Trophoblast cell (in vitro differentiated cells and primary cell): ENCODE measurements around the gene PARD3B. TPM values are rescaled to one million over a fixed set of nuclear protein-coding genes. Genes with fewer than 3 reads are reported as not detected.

ENCODE experiments used
- DNase-seq, 2 donors: peaks; one replicate each; pipeline ENCODE4 v3.0.0-alpha.2; 2016
- H2AFZ ChIP-seq: 2 replicates; pipeline ENCODE4 v1.6.1; 2013; ENCODE audit warnings: low read length, moderate library complexity, mild to moderate bottlenecking; ENCODE audit not compliant: insufficient read depth, poor library complexity
- H2AK5ac ChIP-seq: 2 replicates; pipeline ENCODE4 v1.6.1; 2013; ENCODE audit warnings: mild to moderate bottlenecking, low read length
- H2BK120ac ChIP-seq: 2 replicates; pipeline ENCODE4 v1.6.1; 2013; ENCODE audit warnings: low read length, mild to moderate bottlenecking, moderate library complexity; ENCODE audit not compliant: insufficient read depth, poor library complexity
- H2BK12ac ChIP-seq: 2 replicates; pipeline ENCODE4 v1.6.1; 2013; ENCODE audit warnings: mild to moderate bottlenecking, low read length, moderate library complexity
- H2BK5ac ChIP-seq: 2 replicates; pipeline ENCODE4 v1.6.1; 2013; ENCODE audit warnings: low read length, low read depth, moderate library complexity, mild to moderate bottlenecking; ENCODE audit not compliant: poor library complexity
- H3K14ac ChIP-seq: 2 replicates; pipeline ENCODE4 v1.6.1; 2013; ENCODE audit warnings: mild to moderate bottlenecking, low read length
- H3K18ac ChIP-seq: 2 replicates; pipeline ENCODE4 v1.6.1; 2013; ENCODE audit warnings: mild to moderate bottlenecking, low read length
- H3K23ac ChIP-seq: 2 replicates; pipeline ENCODE4 v1.6.1; 2013; ENCODE audit warnings: low read length
- H3K27ac ChIP-seq: 2 replicates; pipeline ENCODE4 v1.5.1; 2013; ENCODE audit warnings: low read depth, mild to moderate bottlenecking, inconsistent platforms, low read length, moderate library complexity
- H3K27me3 ChIP-seq: 2 replicates; pipeline ENCODE4 v1.6.1; 2013; ENCODE audit warnings: inconsistent platforms, mild to moderate bottlenecking, low read length, moderate library complexity; ENCODE audit not compliant: insufficient read depth
- H3K36me3 ChIP-seq, 2 experiments: 1 replicate in 1 of 2; 2 replicates in 1 of 2; pipeline ENCODE4 v1.6.1; 2013; ENCODE audit warnings: low read length in 2 of 2, mild to moderate bottlenecking in 2 of 2, moderate library complexity in 1 of 2; ENCODE audit not compliant: insufficient read depth in 2 of 2, control insufficient read depth in 1 of 2
- H3K4ac ChIP-seq: 2 replicates; pipeline ENCODE4 v1.6.1; 2013; ENCODE audit warnings: low read depth, mild to moderate bottlenecking, low read length, moderate library complexity
- H3K4me1 ChIP-seq, 2 experiments: 1 replicate in 1 of 2; 2 replicates in 1 of 2; pipeline ENCODE4 v1.6.1; 2013; ENCODE audit warnings: low read length in 2 of 2, mild to moderate bottlenecking in 2 of 2, moderate library complexity in 1 of 2; ENCODE audit not compliant: insufficient read depth in 2 of 2, control insufficient read depth in 1 of 2
- H3K4me2 ChIP-seq: 2 replicates; pipeline ENCODE4 v1.6.1; 2013; ENCODE audit warnings: inconsistent platforms, mild to moderate bottlenecking, low read length, moderate library complexity
- H3K4me3 ChIP-seq: 2 replicates; pipeline ENCODE4 v1.5.1; 2013; ENCODE audit warnings: mild to moderate bottlenecking, low read depth, low read length, inconsistent platforms
- H3K79me1 ChIP-seq: one replicate; pipeline ENCODE4 v1.6.1; 2013; ENCODE audit warnings: low read length
- H3K79me2 ChIP-seq: 2 replicates; pipeline ENCODE4 v1.6.1; 2013; ENCODE audit warnings: low read length, mild to moderate bottlenecking; ENCODE audit not compliant: control insufficient read depth, insufficient read depth, poor library complexity
- H3K9ac ChIP-seq: 2 replicates; pipeline ENCODE4 v1.6.1; 2013; ENCODE audit warnings: mild to moderate bottlenecking, low read length
- H3K9me3 ChIP-seq: 2 replicates; pipeline ENCODE4 v1.6.1; 2013; ENCODE audit warnings: low read depth, mild to moderate bottlenecking, control low read depth, inconsistent platforms, low read length; ENCODE audit not compliant: insufficient read depth
- H4K12ac ChIP-seq: 2 replicates; pipeline ENCODE4 v1.6.1; 2013; ENCODE audit warnings: low read depth, mild to moderate bottlenecking, low read length, moderate library complexity
- H4K8ac ChIP-seq: 2 replicates; pipeline ENCODE4 v1.6.1; 2013; ENCODE audit warnings: low read depth, mild to moderate bottlenecking, low read length, moderate library complexity
- H4K91ac ChIP-seq: one replicate; pipeline ENCODE4 v1.6.1; 2013; ENCODE audit warnings: low read depth, mild to moderate bottlenecking, low read length, moderate library complexity
- WGBS: extraction: QIAGEN DNeasy Blood & Tissue Kit; methylation state at CpG from one replicate; pipeline ENCODE4 v1.1.7; 2013; ENCODE audit warnings: missing lambda C conversion rate; ENCODE audit not compliant: insufficient read length, insufficient coverage; ENCODE audit errors: extremely low coverage; 5-methylcytosine and 5-hydroxymethylcytosine counted together
- polyA plus RNA-seq: library from polyadenylated mRNA; stranded (reverse); fragments of 200-250 nt; gene quantifications from 2 replicates; pipeline ENCODE4 v1.2.3, GENCODE V29; 2013

Gene PARD3B, protein sequence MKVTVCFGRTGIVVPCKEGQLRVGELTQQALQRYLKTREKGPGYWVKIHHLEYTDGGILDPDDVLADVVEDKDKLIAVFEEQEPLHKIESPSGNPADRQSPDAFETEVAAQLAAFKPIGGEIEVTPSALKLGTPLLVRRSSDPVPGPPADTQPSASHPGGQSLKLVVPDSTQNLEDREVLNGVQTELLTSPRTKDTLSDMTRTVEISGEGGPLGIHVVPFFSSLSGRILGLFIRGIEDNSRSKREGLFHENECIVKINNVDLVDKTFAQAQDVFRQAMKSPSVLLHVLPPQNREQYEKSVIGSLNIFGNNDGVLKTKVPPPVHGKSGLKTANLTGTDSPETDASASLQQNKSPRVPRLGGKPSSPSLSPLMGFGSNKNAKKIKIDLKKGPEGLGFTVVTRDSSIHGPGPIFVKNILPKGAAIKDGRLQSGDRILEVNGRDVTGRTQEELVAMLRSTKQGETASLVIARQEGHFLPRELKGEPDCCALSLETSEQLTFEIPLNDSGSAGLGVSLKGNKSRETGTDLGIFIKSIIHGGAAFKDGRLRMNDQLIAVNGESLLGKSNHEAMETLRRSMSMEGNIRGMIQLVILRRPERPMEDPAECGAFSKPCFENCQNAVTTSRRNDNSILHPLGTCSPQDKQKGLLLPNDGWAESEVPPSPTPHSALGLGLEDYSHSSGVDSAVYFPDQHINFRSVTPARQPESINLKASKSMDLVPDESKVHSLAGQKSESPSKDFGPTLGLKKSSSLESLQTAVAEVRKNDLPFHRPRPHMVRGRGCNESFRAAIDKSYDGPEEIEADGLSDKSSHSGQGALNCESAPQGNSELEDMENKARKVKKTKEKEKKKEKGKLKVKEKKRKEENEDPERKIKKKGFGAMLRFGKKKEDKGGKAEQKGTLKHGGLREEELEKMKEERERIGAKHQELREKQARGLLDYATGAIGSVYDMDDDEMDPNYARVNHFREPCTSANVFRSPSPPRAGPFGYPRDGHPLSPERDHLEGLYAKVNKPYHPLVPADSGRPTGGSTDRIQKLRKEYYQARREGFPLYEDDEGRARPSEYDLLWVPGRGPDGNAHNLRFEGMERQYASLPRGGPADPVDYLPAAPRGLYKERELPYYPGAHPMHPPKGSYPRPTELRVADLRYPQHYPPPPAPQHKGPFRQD (N-terminal part only)
- 0.29 and 0.33 TPM in 2 replicates for polyA plus RNA-seq

DNA sequence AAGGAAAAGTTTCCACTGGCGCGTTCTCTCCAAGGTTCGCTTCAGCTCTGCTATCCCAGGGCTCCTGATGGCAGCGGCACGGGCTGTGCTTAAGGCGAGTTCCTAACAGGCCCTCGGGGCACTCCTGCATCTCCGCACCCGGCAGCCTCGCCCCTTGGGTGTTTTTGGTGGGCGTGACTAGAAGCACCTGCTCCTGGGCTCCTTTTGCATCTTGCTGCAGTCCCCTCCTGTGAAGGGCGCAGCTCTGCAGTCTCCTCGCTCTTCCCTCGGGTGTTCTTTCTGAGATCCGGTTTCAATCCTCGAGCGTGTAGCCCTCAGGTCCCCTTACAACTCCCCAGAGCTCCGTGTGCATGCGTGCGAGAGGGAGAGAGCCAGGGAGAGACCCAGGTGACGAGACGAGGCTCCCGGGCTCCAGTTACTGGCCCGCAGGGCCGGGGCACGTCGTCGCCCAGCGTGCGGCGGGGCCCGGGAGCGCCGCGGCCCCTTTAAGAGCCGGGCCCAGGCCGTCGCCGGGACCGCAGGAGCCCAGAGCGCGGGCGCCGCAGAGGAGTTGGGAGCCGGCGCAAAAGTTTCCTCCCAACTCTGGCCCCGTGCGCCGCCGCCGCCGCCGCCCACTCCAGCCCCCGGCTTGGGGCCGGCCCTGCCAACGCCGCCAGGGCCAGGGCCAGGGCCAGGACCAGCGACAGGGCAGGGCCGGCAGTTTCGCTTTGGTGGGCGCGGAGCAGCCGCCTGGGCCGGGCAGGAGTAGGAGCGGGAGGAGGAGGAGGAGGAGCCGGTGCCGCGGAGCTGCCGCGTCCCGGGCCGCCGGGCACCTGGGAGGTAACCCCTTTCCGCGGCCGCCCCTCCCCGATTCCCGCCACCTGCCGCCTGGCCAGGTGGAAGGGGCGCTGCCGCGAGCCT is at the start of gene PARD3B:
TSS of gene PARD3B (plus strand) at position 515 of the 900 bp plus-strand sequence. CDS start 525 bp downstream, outside the sequence.
- no peaks in the 10 kb centered on the region for H3K79me2 ChIP-seq
- H3K4me3 ChIP-seq: peak within 1 kb of the TSS; percentile 83
- H3K23ac ChIP-seq: peak within 1 kb of the TSS; percentile 12
- no peaks in the 10 kb centered on the region for H3K36me3 ChIP-seq
- H2BK5ac ChIP-seq: no peak within 1 kb of the TSS
- no peak within 1 kb of the TSS for H3K27ac ChIP-seq
- WGBS: no CpG with 5 or more reads among the region's 82 CpGs
- H4K8ac ChIP-seq: peak within 1 kb of the TSS; percentile 52
- H2BK12ac ChIP-seq: no peak within 1 kb of the TSS
- peaks cover 3% of the 10 kb centered on the region for H3K9me3 ChIP-seq
- peak within 1 kb of the TSS; percentile 72 for H2AFZ ChIP-seq
- H3K18ac ChIP-seq: peak within 1 kb of the TSS; percentile 19
- H3K9ac ChIP-seq: no peak within 1 kb of the TSS
- peak within 1 kb of the TSS; percentile 19 for H2BK120ac ChIP-seq
- H3K4me1 ChIP-seq: peaks cover 3 to 9% of the 10 kb centered on the region in 2 experiments
- H3K4ac ChIP-seq: no peak within 1 kb of the TSS
- H3K79me1 ChIP-seq: peaks cover 5% of the 10 kb centered on the region
- peak within 1 kb of the TSS; percentile 2 for H4K12ac ChIP-seq
- peak within 1 kb of the TSS; percentile 100 for H3K4me2 ChIP-seq
- H4K91ac ChIP-seq: peak within 1 kb of the TSS; percentile 10
- peak; percentile 69 to 72 for DNase-seq
- no peak within 1 kb of the TSS for H2AK5ac ChIP-seq
- H3K27me3 ChIP-seq: peaks cover 5% of the 10 kb centered on the region
- no peak within 1 kb of the TSS for H3K14ac ChIP-seq

DNA sequence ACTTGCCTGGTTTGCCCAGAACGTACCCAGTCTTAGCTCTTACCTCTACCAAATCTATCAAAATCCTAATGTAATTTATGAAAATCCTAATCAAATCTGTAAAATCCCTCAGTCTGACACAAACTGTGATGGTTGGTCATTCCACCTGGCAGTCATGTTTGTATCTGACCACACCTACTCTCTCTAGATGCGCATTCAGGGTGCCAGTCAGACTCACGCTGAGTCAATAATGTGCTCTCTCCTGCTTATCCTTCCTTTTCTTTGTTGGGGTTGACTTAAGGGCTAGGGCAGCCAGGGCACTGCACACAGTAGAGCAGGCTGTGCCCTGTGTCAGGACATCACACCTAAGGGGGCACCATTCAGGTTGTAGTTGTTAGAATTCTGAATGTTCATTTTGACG is 48.5 kb upstream of the PARD3B start:
- Histone ChIP-seq H3K9me3 (peaks cover 3% of the 10 kb centered on the region), H2BK5ac (no peak overlapping the region), H4K8ac (no peak overlapping the region), H2BK12ac (no peak overlapping the region), H3K9ac (peak overlapping the region; percentile 45), H3K79me2 (no peaks in the 10 kb centered on the region), H4K12ac (no peak overlapping the region), H3K79me1 (no peaks in the 10 kb centered on the region), H3K36me3 (no peaks in the 10 kb centered on the region), H3K4ac (no peak overlapping the region), H3K4me1 (no peaks in the 10 kb centered on the region), H2AFZ (no peak overlapping the region), H2AK5ac (no peak overlapping the region), H2BK120ac (no peak overlapping the region), H3K14ac (no peak overlapping the region), H3K4me2 (no peak overlapping the region), H3K4me3 (no peak overlapping the region), H3K27me3 (no peaks in the 10 kb centered on the region), H3K27ac (no peak overlapping the region), H4K91ac (no peak overlapping the region), H3K18ac (no peak overlapping the region), H3K23ac (no peak overlapping the region)
- no peak for DNase-seq
- WGBS: no CpG with 5 or more reads among the region's 4 CpGs

DNA sequence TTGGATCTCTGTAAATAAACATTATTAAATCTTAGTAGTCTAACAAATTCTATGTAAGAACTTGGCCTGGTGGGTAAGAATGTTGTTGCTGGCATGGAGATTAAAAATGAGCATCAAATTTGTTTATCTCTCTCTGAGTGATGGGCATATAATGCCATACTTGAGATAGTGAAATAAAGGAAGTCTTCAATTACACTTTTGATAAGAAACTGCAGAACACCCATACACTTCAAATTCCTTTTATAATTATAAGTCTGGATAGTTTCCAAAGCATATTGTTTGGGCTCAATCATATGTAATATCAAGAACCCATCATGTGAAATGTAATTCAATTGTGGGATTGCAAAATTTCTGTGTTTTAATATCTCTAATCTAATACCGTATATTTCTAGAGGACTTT is 47.4 kb upstream of the PARD3B start:
- Histone ChIP-seq H3K14ac (no peak overlapping the region), H4K91ac (no peak overlapping the region), H3K18ac (no peak overlapping the region), H3K27me3 (no peaks in the 10 kb centered on the region), H3K27ac (no peak overlapping the region), H3K23ac (no peak overlapping the region), H2BK12ac (no peak overlapping the region), H2BK5ac (no peak overlapping the region), H2AFZ (no peak overlapping the region), H3K4me2 (no peak overlapping the region), H3K79me2 (no peaks in the 10 kb centered on the region), H2AK5ac (no peak overlapping the region), H3K9ac (no peak overlapping the region), H3K36me3 (no peaks in the 10 kb centered on the region), H4K12ac (no peak overlapping the region), H3K79me1 (no peaks in the 10 kb centered on the region), H3K4me1 (no peaks in the 10 kb centered on the region), H3K4me3 (no peak overlapping the region), H3K9me3 (peaks cover 3% of the 10 kb centered on the region), H3K4ac (no peak overlapping the region), H2BK120ac (no peak overlapping the region), H4K8ac (no peak overlapping the region)
- DNase-seq: no peak
- no CpG with 5 or more reads among the region's 1 CpG for WGBS
